DOHH2 (cell line): Measurements from ENCODE around the gene PKIB.
"Not testable (repeated sequence)": the region's sequence is repeated elsewhere in the genome, so short reads cannot be mapped to it uniquely, and the experiment has no call there.

Experiments used
- H3F3A ChIP-seq: fragments of 200-600 bp; sonication (generic), shearing (Covaris generic); 2 replicates; pipeline ENCODE4 v1.6.0; 2016; ENCODE audit warnings: antibody characterized with exemption, mild to moderate bottlenecking; ENCODE audit not compliant: control insufficient read depth, insufficient read depth
- H3K27ac ChIP-seq: fragments of 200-600 bp; sonication (generic); 2 replicates; pipeline ENCODE4 v1.5.1; 2014; ENCODE audit warnings: low read depth, mild to moderate bottlenecking, low read length, moderate library complexity
- H3K27me3 ChIP-seq: fragments of 200-600 bp; sonication (generic); 2 replicates; pipeline ENCODE4 v1.6.1; 2014; ENCODE audit warnings: mild to moderate bottlenecking, low read length, mixed read lengths; ENCODE audit not compliant: control insufficient read depth
- H3K36me3 ChIP-seq: fragments of 200-600 bp; sonication (generic); 2 replicates; pipeline ENCODE4 v1.6.1; 2014; ENCODE audit warnings: mild to moderate bottlenecking, low read length, moderate library complexity, mixed read lengths; ENCODE audit not compliant: control insufficient read depth
- H3K4me1 ChIP-seq: fragments of 200-600 bp; sonication (generic); 2 replicates; pipeline ENCODE4 v1.6.1; 2014; ENCODE audit warnings: mild to moderate bottlenecking, low read length, mixed read lengths; ENCODE audit not compliant: control insufficient read depth
- H3K4me2 ChIP-seq: fragments of 200-600 bp; sonication (generic); 2 replicates; pipeline ENCODE4 v1.6.0; 2014; ENCODE audit warnings: mild to moderate bottlenecking, low read length, moderate library complexity
- H3K4me3 ChIP-seq: fragments of 200-600 bp; sonication (generic); 2 replicates; pipeline ENCODE4 v1.5.1; 2014; ENCODE audit warnings: mild to moderate bottlenecking, low read length, mixed read lengths
- H3K79me2 ChIP-seq: fragments of 200-600 bp; sonication (generic); 2 replicates; pipeline ENCODE4 v1.6.1; 2014; ENCODE audit warnings: mild to moderate bottlenecking, low read length, mixed read lengths; ENCODE audit not compliant: control insufficient read depth
- H3K9me2 ChIP-seq: fragments of 200-600 bp; sonication (generic); replicated peaks from 2 replicates; pipeline ENCODE4 v1.6.1; 2014; ENCODE audit warnings: mild to moderate bottlenecking, low read length, mixed read lengths; ENCODE audit not compliant: control insufficient read depth
- H3K9me3 ChIP-seq: fragments of 200-600 bp; sonication (generic); 2 replicates; pipeline ENCODE4 v1.6.1; 2014; ENCODE audit warnings: antibody characterized with exemption, low read length, mixed read lengths; ENCODE audit not compliant: control insufficient read depth, insufficient read depth
- H4K20me1 ChIP-seq: fragments of 200-600 bp; sonication (generic); 2 replicates; pipeline ENCODE4 v1.6.0; 2014; ENCODE audit warnings: low read depth, mild to moderate bottlenecking, antibody characterized with exemption, low read length, moderate library complexity; ENCODE audit not compliant: control insufficient read depth, insufficient read depth
- CTCF ChIP-seq: fragments of 200-600 bp; sonication (generic); IDR thresholded peaks from one replicate; pipeline ENCODE4 v1.5.1; 2014; ENCODE audit warnings: antibody characterized with exemption, mild to moderate bottlenecking, low read depth, low read length; ENCODE audit not compliant: poor library complexity, severe bottlenecking
- EZH2phosphoT487 ChIP-seq: fragments of 200-600 bp; sonication (generic); IDR thresholded peaks from 2 replicates; pipeline ENCODE4 v1.6.1; 2017; ENCODE audit warnings: borderline replicate concordance, mild to moderate bottlenecking, antibody characterized with exemption, low read length, moderate library complexity, mixed read lengths

PKIB gene

DNA sequence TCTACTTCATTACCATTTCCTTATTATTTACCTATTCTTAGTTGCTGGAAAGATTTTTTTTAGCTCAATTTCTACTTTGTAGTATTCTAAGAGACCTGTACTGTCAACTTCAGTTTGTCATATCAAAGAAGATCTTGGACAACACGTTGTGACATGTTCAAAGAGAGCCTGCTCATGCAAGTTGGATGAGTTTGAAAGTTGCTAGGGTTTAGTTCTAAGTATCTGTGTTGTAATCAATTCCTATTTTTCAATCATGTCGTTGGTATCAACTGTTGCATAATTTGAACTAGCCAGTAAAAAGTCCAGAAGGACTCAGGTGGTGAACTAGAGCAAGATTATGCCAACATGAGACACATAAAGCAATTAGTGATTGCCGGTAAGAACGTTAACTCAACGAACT lies 30.2 kb downstream of the PKIB start:
- H3K9me2 ChIP-seq = no peaks in the 10 kb centered on the region
- H3K9me3 ChIP-seq = no peaks in the 10 kb centered on the region
- H4K20me1 ChIP-seq = no peaks in the 10 kb centered on the region
- H3K4me3 ChIP-seq = no peak overlapping the region
- H3K27ac ChIP-seq = no peak overlapping the region
- no peaks in the 10 kb centered on the region for H3F3A ChIP-seq
- no peak overlapping the region for H3K4me2 ChIP-seq
- H3K27me3 ChIP-seq = no peaks in the 10 kb centered on the region
- H3K4me1 ChIP-seq = no peaks in the 10 kb centered on the region
- H3K79me2 ChIP-seq = no peaks in the 10 kb centered on the region
- H3K36me3 ChIP-seq = no peaks in the 10 kb centered on the region
- TF ChIP-seq CTCF (no peak), EZH2phosphoT487 (no peak)

DNA sequence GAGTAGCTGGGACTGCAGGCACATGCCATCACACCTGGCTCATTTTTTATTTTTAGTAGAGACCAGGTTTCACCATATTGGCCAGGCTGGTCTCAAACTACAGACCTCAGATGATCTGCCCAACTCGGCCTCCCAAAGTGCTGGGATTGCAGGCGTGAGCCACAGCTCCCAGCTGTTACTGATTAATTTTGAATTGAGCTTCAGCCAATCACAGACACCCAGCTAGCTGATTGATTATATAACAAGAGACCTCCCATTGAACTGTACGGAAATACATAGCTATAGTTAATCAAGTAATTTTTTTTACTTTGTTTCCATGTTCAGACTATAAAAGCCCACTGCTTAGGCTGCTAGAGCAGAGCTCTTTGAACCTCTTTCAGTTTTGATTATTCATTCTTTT lies 31.6 kb downstream of the PKIB start:
- Histone ChIP-seq H3F3A (no peaks in the 10 kb centered on the region), H3K27ac (no peak overlapping the region), H3K27me3 (no peaks in the 10 kb centered on the region), H3K9me2 (no peaks in the 10 kb centered on the region), H3K4me2 (no peak overlapping the region), H3K36me3 (no peaks in the 10 kb centered on the region), H4K20me1 (no peaks in the 10 kb centered on the region), H3K4me3 (no peak overlapping the region), H3K4me1 (no peaks in the 10 kb centered on the region), H3K9me3 (no peaks in the 10 kb centered on the region), H3K79me2 (no peaks in the 10 kb centered on the region)
- TF ChIP-seq CTCF = no peak
- TF ChIP-seq EZH2phosphoT487 = no peak

DNA sequence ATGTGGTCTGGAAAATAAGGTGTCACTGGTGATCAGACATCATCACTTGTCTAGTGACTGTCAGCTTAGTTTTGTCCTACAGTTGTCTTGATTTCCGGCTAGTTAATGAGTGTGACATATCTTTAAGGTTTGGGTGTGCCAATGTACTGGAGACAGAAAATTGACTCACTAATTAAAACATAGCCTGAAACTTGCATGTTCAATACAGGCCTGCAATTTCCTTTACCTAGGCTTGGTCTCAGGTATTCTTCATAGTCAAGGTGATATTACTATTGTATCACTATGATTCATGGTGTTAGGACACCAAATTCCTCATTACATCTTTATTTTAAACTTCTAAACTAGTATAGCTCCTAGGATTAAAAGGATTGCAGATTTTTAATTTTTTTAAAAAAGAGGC lies 32.4 kb downstream of the PKIB start:
- H3K9me3 ChIP-seq, H3K4me1 ChIP-seq, H3K9me2 ChIP-seq, H3K79me2 ChIP-seq, H3K36me3 ChIP-seq, H3K27me3 ChIP-seq, H4K20me1 ChIP-seq, H3K4me2 ChIP-seq, H3K27ac ChIP-seq, H3K4me3 ChIP-seq, H3F3A ChIP-seq: not testable (repeated sequence)

- Histone ChIP-seq H3K4me1 (no peaks in the 10 kb centered on the region), H3K79me2 (no peaks in the 10 kb centered on the region), H3K9me2 (no peaks in the 10 kb centered on the region), H3K4me2 (no peak overlapping the region), H3K27ac (no peak overlapping the region), H3K36me3 (no peaks in the 10 kb centered on the region), H3K4me3 (no peak overlapping the region), H3K27me3 (no peaks in the 10 kb centered on the region), H4K20me1 (no peaks in the 10 kb centered on the region), H3F3A (no peaks in the 10 kb centered on the region), H3K9me3 (no peaks in the 10 kb centered on the region)
- TF ChIP-seq CTCF (no peak), EZH2phosphoT487 (no peak)
Measured at GRCh38 chr6:122645256-122645655, 35.1 kb downstream of the PKIB start.
